Erythroblast (primary cell): ENCODE measurements around the gene ASXL1.

ENCODE experiments used
- DNase-seq, 2 experiments: peaks; one replicate each; lab custom pipeline; 2025; lab: John Stamatoyannopoulos, UW
- GATA1 ChIP-seq: IDR thresholded peaks from 2 replicates; pipeline ENCODE4 v1.6.1; 2011; ENCODE audit warnings: low read depth, mild to moderate bottlenecking, control low read depth, low read length, moderate library complexity
- POLR2A ChIP-seq: IDR thresholded peaks from 2 replicates; pipeline ENCODE4 v1.6.1; 2011; ENCODE audit warnings: mild to moderate bottlenecking, low read length

The ASXL1 gene

GRCh38 chr20:32466739-32467505 is 108.8 kb downstream of the ASXL1 start:
- TF ChIP-seq GATA1, result no peak
- no peak for TF ChIP-seq POLR2A
- DNase-seq, result no peak

GRCh38 chr20:32467506-32468312 is 109.6 kb downstream of the ASXL1 start:
- no peak for DNase-seq
- TF ChIP-seq GATA1, result no peak

- no peak for DNase-seq
- no peak for TF ChIP-seq GATA1
- TF ChIP-seq POLR2A, result no peak
These were observed 110.1 kb downstream of the ASXL1 start for GRCh38 chr20:32468313-32468640.

DNA sequence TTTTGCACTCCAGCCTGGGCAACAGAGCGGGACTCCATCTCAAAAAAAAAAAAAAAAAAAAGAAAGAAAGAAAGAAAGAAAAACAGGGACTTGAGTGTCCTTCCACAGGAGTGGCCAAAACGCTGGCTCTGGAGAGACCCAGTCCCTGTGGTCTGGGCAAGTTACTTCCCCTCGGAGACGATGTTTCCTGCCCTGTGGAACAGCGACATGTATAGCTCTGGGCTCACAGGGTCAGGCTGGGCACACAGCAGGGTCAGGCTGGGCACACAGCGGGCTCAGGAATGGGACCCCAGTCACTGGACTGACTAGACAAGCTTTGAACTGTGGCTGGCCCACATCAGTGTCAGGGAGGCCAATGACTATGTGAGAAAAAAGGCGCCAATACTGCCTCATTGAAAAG is 110.7 kb downstream of the ASXL1 start:
- DNase-seq, result no peak
- TF ChIP-seq POLR2A (no peak), GATA1 (no peak)

DNA sequence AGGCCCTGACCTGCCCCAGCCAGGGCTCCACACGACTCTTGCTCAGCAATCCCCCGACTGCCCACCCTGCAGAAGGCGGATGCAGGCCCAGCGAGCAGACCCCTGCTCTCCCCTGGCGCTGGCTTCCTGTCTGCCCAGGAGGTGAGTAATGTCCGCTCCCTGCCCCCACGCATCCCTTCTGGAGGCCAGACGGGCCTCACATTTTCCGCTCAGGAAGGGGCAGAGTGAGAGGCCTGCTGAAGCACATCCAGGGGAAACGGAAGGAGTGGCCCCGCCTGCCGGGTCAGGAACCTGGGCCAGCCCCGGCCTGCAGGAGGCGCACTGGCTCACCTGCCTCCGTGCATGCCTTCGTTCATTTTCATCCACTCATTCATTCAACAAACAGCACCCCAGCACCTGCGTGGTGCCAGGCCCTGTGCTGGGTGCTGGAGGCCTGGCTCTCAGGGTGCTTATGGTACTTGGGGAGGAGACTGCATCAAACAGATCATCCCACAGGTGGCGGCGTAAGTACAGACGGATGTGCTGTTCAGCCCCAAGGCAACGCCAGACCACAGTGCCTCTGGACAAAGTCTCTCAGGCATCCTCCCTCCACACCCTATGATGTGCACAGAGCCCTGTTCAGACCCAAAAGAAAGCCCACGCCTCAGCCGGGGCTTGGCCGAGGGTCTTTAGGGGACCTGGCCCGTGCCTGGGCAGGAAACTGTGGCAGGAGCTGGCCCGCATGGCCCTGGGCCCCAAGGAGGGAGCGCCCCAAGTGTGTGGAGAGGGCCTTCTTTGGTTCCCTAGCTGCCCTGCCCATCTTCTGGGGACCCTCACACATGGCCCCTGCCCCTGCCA is 112.1 kb downstream of the ASXL1 start:
- peak; percentile 64 to 66 for DNase-seq
- no peak for TF ChIP-seq POLR2A
- TF ChIP-seq GATA1, result no peak

DNA sequence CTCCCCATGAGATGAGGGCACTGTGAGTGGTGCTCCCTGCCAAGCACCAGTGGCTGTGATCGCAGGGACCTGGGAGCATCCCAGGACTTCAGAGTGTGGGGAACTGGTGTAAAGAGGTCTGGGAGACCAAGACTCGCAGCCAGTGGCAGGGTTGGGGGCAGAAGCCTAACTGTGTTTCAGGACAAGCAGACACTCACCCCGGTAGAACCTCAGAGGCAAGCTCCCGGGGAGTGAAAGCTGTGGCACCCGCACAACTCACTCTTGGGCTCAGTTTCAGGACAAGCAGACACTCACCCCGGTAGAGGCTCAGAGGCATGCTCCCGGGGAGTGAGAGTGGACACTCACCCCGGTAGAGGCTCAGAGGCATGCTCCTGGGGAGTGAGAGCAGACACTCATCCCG is 112.8 kb downstream of the ASXL1 start:
- TF ChIP-seq POLR2A, result no peak
- no peak for TF ChIP-seq GATA1
- DNase-seq, result no peak

DNA sequence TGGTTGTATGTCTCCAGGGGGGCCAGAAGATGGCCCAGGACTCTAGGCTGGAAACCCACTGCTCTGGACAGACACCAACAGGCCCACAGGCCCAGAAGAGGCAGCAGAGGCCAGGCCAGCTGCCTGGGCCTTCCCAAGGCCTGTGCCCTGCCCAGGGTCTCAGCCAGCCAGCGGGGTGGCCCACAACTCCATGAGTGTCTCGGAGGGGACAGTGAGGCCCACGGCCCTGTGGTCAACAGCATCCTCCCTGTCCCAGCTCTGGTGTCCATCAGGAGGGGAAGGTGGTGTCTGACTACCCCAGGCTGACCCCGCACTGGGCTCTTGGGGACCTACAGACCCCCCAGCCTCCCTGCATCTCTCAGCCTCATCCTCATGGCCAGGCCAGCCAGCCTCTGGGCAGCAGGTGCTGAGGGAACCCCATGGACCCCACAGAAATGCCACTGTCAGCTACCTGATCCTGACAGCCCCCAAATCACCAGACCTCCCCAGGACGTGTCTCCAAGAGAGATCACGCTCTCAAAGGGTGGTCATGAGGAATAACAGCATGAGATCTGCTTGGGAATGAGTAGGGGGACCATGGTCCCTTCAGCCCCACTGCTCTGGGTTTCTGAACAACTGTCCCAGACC is 114.6 kb downstream of the ASXL1 start:
- DNase-seq, result no peak
- no peak for TF ChIP-seq POLR2A
- no peak for TF ChIP-seq GATA1

DNA sequence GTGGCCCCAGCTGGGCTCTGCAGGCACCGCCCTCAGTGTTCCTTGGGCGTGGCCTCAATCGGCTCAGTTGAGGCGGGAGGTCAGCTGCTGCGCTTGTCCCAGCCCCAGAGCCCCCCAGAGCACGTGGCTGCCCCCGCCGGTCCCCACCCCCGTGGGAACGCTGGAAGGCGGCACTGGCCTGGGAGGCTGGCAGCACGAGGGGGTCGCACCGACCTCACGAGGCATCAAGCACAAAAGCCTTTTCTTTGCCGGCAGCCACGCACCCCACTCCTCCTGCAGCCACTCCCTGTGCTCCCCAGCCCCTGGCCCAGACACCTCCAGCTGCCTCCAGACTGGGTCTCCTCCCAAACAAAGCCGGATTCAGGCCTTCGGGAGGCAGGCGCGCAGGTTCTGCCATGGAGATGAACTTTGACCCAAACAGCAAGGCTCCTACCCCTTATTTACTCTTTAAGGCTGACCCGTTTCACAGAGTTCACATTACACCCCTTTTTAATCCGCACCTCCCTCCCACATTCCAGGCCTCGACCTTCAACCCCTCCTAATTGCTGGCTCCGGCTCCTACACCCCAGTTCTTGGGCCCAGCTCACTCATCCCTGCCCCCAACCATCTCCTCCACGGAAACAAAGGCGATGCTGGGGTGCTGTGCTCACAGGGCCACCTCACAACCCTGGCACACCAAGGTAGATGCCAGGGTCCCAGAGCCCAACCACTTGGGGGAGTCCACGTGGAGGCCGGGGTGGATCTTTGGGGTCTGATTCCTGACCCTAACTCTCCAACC is 115.3 kb downstream of the ASXL1 start:
- no peak for DNase-seq
- no peak for TF ChIP-seq GATA1
- no peak for TF ChIP-seq POLR2A

DNA sequence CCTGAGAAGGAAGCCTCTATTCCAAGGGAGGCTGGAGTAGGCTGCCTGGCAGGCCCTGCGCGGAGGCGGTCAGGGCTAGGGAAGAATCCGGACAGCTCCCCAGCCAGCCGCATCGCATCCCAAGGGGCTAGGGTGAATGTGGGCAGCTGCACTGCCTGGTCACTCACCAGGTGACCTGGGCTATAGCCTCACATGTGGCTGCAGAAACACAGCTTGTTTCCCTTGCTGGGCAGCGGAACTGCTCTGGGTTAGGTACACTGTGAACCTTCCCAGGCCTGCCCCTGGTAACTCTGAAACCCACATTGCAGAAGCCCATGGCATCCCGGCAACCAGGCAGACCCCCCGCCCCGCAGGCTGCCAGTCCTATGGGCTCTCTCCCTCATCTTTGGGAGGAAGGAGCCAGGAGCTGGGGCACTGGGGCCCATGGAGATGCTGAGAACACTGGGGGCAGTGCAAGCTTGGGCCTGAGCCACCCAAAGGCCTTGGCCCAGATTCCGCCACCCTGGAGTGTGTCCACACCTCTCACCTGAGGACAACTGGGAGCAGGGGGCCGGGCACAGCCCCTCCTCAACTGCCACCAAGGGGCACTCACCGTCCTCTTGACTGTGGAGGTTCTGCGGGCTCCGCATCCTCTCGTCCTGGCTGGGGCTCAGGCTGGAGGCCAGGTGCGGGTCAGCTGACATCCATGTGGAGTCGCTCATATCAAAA is 116.0 kb downstream of the ASXL1 start:
- TF ChIP-seq GATA1, result no peak
- no peak for TF ChIP-seq POLR2A

GRCh38 chr20:32474717-32474966 is 116.5 kb downstream of the ASXL1 start:
- TF ChIP-seq POLR2A (no peak), GATA1 (no peak)
- no peak for DNase-seq

More for the DNA sequence above, 116.0 kb downstream of the ASXL1 start:
- no peak for DNase-seq

DNA sequence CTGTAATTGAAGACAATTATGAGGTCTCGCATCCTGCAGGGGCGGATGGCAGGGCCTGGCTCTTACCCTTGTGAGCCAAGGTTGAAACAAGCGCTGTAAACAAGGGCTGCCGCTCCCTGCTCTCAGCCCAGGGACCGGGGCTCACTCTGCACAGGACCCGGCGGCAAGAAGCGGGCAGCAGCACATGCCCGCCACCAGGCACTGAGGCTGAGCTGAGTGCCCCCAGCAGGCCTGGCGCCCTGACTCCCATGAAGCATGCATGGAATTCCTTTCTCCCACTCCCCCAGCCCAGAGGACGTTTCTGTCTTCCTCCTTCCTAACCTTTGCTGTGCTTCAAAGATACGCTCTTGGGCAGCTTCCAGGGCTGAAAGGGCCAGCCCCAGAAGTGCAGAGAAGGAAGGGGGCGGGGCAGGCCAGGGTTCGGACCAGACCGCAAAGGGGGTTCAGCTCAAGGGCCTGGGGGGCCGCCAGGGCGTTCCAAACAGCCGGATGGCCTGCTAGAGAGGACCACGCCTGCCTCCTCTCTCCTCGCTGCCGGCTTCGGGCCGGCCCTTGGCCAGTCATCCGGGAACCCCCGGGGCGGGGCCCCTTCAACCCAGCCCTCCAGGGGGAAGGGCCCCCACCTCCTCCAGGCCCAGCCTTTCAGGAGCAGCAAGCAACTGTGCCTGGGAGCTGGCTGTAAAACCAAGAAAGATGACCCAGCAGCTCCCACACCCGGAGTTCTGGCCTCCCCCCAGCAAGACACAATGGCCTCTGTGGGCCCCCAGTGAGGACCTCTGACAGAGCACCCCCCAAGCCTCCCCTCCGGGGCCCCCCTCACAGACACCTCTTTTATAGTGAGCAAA is 117.1 kb downstream of the ASXL1 start:
- TF ChIP-seq GATA1, result no peak
- TF ChIP-seq POLR2A, result peak; percentile 28
- DNase-seq, result peak; percentile 77 to 79
